GM18858 (cell line): ENCODE data around the gene SLC66A3.
A peak's percentile ranks its signal among the peaks of the same experiment; 100 is the strongest.
"Not testable (repeated sequence)": the region's sequence is repeated elsewhere in the genome, so short reads cannot be mapped to it uniquely, and the experiment has no call there.

ENCODE experiments used
- ATAC-seq: cut with Tn5 transposase; IDR thresholded peaks from one replicate; pipeline ENCODE4 v1.9.1; 2021; ENCODE audit not compliant: unreplicated experiment

The SLC66A3 gene

GRCh38 chr2:11161747-11162146 lies 6.5 kb downstream of the SLC66A3 start:
- no peak for ATAC-seq

- ATAC-seq, result no peak
Observed at GRCh38 chr2:11163439-11164317, 8.4 kb downstream of the SLC66A3 start.

- not testable (repeated sequence) for ATAC-seq
Observed at GRCh38 chr2:11165046-11165445, 9.8 kb downstream of the SLC66A3 start.

- no peak for ATAC-seq
Observed at GRCh38 chr2:11166476-11166875, 11.2 kb downstream of the SLC66A3 start.

- ATAC-seq, result no peak
Observed at GRCh38 chr2:11168488-11168887, 13.2 kb downstream of the SLC66A3 start.

- no peak for ATAC-seq
Observed at GRCh38 chr2:11169333-11169732, 14.1 kb downstream of the SLC66A3 start.

GRCh38 chr2:11174222-11174621 lies 19.0 kb downstream of the SLC66A3 start:
- ATAC-seq, result no peak

- no peak for ATAC-seq
Observed at GRCh38 chr2:11175293-11175795, 20.1 kb downstream of the SLC66A3 start.

- no peak for ATAC-seq
Observed at GRCh38 chr2:11177871-11178690, 22.8 kb downstream of the SLC66A3 start.

- no peak for ATAC-seq
Observed at GRCh38 chr2:11179196-11179595, 23.9 kb downstream of the SLC66A3 start.

GRCh38 chr2:11179899-11180298 lies 24.6 kb downstream of the SLC66A3 start:
- no peak for ATAC-seq

- ATAC-seq, result no peak
Observed at GRCh38 chr2:11180653-11181052, 25.4 kb downstream of the SLC66A3 start.

GRCh38 chr2:11182951-11183350 lies 27.7 kb downstream of the SLC66A3 start:
- ATAC-seq, result no peak

GRCh38 chr2:11186145-11186544 lies 30.9 kb downstream of the SLC66A3 start:
- ATAC-seq, result no peak

GRCh38 chr2:11187083-11187619 lies 31.9 kb downstream of the SLC66A3 start:
- no peak for ATAC-seq

- no peak for ATAC-seq
Observed at GRCh38 chr2:11187731-11188130, 32.5 kb downstream of the SLC66A3 start.

GRCh38 chr2:11196246-11196645 lies 41.0 kb downstream of the SLC66A3 start:
- no peak for ATAC-seq

GRCh38 chr2:11200651-11201050 lies 45.4 kb downstream of the SLC66A3 start:
- ATAC-seq, result no peak

GRCh38 chr2:11201969-11202368 lies 46.7 kb downstream of the SLC66A3 start:
- no peak for ATAC-seq

- ATAC-seq, result peak; percentile 76
Observed at GRCh38 chr2:11203480-11203879, 48.2 kb downstream of the SLC66A3 start.

- ATAC-seq, result no peak
Observed at GRCh38 chr2:11208083-11208482, 52.8 kb downstream of the SLC66A3 start.

GRCh38 chr2:11212645-11213044 lies 57.4 kb downstream of the SLC66A3 start:
- ATAC-seq, result no peak
